NOMO-1 treated with dmso at 0.1 percent for 144 hours (cell line): ENCODE results near the gene ADD3.
A peak's percentile ranks its signal among the peaks of the same experiment; 100 is the strongest.
"Not testable (repeated sequence)": the region's sequence is repeated elsewhere in the genome, so short reads cannot be mapped to it uniquely, and the experiment has no call there.

Experiments used
- DNase-seq: peaks from one replicate; lab custom pipeline; 2025; ENCODE audit not compliant: unreplicated experiment; lab: John Stamatoyannopoulos, UW

The ADD3 gene

DNA sequence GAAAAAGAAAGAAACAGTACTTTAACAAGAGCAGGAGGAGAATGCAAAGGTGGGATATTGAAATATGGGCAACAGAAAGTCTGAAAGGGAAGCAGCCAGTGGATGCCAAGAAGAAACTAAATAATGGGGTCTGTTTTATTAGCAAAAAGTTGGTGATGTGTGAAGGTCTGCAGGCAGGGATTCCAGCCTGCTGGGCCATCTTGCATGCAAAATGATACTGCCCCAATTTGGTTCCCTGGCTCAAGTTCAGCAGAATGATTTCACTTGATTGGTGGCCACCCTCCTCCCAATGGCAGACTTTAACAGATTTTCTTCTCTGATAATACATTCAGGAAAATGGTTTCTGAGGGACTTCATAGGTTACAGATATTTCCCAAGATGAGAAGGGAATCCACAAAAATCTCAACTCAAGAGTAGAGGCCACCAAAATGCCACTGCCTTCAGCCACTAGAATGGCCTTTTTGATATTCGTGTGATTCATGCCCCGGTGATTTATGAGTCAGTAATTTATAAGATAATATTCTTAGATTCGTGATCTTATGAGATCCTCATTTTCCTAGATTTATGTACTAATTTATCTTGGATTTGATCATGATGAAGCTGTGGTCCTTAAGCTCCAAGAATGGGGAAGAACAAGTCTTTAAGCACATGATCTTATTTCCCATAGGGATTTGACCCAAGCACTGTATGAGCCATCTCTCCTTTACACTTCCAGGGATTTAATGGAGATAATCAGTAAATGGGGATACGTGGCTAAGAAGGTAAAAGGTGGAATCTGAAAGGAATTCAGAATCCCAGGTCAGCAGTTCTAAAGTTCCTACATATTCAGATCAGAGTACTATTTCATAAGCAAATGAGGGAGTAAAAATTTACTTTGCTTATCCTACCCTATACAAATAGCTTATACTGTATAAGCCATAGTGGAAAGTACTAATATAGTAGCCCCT, 32.3 kb upstream of the ADD3 start:
- no peak for DNase-seq

DNA sequence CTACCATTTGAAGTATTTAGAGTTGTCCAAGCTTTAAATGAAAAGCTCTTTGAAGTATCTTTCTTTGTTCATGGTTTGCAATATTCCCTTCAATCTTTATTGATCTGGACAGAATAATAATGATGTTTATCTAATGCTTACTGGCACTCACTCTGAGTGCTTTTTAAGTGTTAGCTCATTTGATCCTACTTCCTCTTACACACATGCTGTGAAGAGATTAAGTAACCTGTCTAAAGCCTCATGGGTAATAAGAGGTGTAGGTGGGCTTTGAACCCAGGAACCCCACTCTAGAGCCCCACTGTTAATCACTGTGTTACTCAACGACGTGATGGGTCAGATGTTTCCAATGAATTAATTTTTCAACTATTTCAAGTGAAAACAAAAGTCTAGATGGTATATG, 31.1 kb upstream of the ADD3 start:
- DNase-seq, result no peak

GRCh38 chr10:109977382-109977806, 30.4 kb upstream of the ADD3 start:
- no peak for DNase-seq

DNA sequence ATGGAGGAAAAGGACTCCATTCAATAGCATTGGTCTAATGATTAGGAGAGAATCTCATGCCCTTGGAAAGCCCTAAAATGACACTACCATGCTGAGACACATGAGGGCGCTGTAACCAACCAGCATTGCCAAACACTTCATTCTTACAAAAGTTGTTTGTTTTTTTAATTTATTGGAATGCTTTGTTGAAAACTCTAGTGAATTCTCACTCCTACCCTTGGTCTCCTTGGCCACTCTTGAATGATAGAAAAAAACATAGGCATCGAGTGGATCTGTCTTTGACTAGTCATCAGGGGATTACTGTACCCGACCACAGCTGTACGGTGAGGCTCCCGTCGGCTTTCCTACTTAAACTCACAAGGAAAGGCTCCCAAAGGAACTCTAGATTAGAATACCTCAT, 29.3 kb upstream of the ADD3 start:
- DNase-seq, result no peak

DNA sequence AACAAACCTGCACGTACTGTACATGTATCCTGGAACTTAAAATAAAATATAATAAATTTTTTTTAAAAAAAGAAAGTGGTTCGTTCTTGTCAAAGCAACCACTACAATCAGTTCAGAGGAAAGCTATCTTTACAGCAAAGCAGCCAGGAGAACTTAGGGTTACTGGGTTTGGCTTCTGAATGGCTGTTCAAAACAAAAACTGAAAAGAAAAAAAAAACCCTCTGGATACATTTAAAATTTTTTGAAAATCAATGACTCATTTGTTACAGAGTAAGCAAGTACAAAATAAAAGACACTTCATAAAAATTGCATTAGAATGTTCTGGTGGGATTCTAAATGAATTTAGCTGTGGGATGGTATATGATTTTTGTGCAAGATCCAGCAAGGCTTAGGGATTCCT, 28.6 kb upstream of the ADD3 start:
- DNase-seq, result no peak

DNA sequence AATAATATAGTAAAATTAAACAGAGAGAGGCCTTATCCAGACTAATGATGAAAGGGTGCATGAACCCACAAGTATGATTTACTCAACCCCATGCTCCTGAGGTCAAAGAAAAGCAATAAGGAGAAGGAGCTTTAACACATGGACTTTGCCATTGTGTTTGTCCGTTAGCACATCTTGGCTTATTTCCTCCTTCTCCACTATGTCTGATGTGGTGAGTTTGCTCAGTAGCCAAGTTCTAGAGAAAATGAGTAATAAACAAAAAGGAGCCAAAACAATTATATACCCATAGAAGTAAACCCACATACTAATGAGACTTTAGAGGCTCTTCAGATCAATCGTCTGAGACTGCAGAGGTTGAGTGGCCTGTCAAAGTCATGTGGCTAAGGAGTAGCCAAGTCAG, 26.1 kb upstream of the ADD3 start:
- DNase-seq, result no peak

GRCh38 chr10:109982123-109982522, 25.7 kb upstream of the ADD3 start:
- DNase-seq, result no peak

GRCh38 chr10:109982812-109983211, 25.0 kb upstream of the ADD3 start:
- DNase-seq, result no peak

- DNase-seq, result no peak
Measured at GRCh38 chr10:109984013-109984412, 23.8 kb upstream of the ADD3 start.

DNA sequence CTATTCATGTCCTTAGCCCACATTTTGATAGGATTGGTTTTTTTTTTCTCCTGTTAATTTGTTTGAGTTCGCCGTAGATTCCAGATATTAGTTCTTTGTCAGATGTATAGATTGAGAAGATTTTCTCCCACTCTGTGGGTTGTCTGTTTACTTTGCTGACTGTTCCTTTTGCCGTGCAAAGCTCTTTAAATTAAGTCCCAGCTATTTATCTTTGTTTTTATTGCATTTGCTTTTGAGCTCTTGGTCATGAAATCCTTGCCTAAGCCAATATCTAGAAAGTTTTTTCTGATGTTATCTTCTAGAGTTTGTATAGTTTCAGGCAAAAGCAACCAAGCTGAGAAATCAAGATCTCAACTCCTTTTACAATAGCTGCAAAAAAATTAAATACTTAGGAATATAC, 22.0 kb upstream of the ADD3 start:
- not testable (repeated sequence) for DNase-seq

DNA sequence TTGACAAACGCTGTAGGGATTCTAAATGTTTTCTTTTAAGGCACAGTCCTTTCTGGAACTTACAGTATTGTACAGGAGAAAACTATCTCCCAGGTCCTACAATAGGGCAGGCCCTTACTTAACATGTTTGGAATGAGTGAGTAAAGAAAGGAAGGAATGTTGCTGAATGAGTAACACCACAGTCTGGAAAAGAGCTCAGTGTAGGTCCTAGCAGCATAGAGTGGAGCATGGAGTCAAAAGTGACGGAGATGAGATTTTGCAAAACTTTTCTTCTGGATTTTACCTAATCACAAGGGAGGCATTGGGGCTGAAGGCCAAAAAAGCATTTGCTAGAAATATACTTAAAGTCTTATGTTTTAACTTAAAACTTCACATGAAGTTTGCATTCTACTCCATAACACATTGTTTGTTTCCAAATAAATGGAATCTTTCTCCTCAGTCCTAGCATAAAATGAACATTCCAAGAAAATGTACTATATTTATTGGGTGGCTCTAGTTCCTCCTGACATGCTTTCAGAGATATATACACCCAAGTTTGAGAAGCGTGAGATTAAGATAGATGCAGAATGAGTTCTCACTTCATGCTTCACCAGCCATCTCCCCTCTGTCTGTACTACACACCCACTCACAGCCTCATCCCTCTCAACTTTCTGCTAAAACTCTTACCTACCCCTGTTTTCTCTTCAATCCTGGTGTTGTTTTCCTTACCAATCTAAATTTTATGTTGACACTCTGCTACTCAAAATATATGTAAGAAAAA, 20.2 kb upstream of the ADD3 start:
- no peak for DNase-seq

DNA sequence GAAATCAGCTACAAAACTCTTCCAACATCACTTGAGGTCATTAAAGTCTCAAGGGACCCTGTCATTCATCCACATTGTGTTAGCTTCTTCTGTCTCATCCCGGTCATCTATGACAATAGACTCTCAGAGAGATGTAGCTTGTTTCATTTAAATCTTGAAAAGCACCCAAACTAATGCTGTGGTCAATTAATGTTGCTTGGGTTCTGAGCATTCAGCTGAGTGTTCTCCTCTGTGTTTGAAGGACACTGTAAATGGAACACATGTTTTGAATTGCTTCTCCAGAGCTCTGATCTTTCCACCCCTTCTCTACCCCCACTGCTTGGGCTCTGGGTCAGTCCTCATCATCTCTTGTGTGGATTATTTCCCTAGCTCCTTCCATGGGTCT, 19.6 kb upstream of the ADD3 start:
- DNase-seq, result no peak

- DNase-seq, result no peak
Measured at GRCh38 chr10:109991266-109991855, 16.4 kb upstream of the ADD3 start.

DNA sequence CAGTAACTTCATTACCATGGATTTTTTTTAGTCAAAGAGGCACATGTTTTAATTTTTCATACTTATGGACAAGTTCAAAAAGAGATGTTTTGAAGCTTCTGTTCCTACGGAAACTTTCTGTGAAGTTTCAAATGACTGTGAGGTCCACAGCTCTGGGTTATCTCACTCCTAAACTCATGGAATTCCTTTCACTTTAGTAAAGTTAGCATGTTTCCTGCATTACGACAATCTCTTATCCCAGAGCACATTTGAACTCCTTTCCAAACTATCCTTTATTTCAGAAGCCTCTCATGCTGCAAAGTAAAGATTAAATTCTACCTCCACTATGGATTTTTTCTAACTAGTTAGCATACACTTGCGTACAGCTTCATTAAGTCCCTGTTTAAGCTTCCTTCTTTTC, 15.3 kb upstream of the ADD3 start:
- DNase-seq, result no peak

DNA sequence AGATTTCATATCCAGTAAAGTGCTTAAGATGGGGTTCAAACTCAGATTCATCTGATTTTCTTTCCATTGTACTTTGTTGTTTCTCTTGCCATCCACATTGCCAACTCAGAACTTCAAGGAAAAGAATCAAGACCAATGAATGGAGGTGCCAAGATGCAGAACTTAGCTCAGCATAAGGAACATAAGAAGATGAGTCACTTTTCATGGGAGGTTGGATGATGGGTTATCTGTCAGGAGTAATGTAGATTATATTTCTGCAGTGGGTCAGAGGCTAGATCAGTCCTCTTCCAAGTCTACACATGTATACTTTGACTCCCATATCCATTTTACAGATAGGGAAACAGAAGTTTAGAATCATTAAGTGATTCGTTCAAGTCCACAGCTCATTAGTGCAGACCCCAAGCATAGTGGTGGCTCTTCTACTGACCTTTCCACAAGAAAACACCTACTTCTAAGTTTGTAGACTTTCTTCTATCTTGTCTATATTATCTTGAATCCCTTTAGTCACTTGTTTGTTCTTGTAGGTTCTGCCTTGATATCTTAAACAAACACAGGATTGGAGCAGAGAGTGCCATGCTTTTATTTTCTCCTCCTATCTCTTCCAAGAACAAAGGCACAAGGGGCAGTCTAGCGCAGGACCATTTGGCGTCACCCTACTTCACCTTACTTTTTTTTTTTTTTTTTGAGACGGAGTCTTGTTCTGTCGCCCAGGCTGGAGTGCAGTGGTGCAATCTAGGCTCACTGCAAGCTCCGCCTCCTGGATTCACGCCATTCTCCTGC, 14.0 kb upstream of the ADD3 start:
- no peak for DNase-seq

DNA sequence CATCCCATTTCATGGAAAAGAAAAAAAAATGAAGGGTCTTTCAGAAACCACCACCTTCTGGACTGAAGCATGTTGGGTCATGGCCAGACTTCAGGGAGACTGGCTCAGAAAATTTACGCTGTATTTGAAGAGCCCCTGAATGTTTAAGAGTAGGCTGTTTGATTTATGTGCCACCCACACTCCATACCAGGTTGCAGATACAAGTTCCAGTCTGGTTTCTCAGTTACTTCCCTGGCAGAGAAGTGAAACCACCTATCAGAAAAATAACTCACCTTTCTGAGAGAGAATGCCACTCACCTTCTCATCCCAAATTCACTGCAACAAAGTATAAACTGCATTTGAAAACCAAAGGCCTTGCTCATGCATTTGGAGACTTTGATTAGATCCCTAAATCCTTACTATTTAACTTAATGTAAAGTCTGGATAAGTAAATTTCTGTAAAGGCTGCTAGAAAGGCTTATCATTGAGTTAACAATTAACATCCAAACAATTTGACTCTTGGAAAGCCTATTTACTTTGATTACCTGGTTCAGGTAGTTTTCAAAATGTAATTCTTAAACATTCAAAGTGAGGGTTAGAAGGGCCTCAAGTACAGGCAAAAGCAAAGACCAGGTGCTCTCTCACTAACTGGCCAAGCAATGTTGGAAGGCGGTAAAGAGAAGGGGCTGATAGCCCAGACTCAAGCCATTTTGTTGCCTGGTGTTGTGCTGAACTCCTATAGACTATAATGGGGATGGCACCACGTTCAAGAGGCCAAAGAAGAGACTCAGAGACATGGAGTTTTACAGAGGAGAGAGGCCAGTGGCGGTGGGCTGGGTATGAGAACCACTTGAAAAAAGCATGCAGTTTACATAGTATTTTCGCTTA, 12.8 kb upstream of the ADD3 start:
- no peak for DNase-seq

GRCh38 chr10:109995595-109995994, 12.2 kb upstream of the ADD3 start:
- no peak for DNase-seq

DNA sequence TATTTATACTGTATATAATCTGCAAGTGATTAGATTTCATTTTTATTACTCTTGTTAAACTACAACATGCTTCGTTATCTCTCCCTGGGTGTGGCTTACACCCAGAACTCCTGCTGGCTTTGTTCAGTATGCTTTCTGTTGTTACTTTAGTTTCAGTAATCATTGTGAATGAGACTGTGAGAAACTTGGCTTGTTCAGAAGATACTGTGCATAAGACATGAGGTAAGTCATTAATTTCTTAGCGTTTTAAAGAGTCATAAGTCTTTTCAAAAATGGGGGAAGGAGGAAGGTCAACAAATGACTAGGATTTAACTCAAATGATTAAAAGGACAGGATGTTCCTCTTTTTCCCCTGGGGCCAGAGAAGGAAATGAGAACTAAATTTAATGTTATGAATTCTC, 11.6 kb upstream of the ADD3 start:
- peak; percentile 49 for DNase-seq

- no peak for DNase-seq
Measured at GRCh38 chr10:109996766-109997171, 11.0 kb upstream of the ADD3 start.

- no peak for DNase-seq
Measured at GRCh38 chr10:109997233-109997632, 10.6 kb upstream of the ADD3 start.
